ENCODE results near the gene FKBP2. TPM values are rescaled to one million over a fixed set of nuclear protein-coding genes. Genes with fewer than 3 reads are reported as not detected.

Gene FKBP2
- 27.8 and 73.4 TPM in 2 replicates for total RNA-seq (2014; rRNA removed; shearing (Covaris generic); ENCODE audit: low replicate concordance)

DNA sequence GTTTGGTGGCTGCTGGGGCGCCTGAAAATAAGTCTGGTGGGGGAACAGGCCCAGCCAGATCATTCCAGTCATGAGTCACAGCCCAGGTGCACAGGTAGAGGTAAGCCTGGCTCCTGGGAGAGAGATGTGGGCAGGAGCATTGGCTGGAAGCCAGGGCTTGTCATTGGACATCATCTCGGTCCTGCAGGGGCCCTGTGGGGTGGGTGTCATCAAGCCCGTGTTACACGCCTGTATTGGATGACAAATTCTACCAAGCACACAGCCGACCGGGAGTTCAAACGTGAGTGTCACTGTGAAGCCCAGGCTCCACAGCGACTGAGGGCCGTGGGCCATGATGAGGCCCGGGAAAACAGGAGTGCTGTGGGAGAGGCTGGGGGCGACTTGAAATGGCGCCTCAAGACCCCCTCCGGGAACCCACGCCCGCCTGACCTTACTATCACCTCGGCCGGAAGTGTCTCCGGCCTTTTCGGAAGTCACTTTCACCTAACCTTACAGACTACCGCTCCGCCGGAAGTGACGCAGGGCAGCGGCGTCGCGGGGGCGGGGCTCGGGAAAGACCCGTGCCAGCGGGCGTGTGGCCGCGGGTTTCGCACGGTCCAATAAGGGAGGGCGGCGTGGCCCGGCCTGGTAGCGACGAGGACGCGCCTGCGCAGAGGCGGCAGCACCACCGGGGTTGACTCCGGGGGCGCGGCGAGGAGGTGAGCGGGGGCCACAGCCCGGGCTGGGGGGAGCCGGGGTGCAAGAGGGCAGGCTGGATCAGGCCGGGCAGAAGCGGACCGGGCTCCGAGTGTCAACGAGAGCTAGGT lies at the start of gene FKBP2:
TSS of gene FKBP2 (plus strand) at position 661 of the 806 bp plus-strand sequence. CDS start 1,293 bp downstream, outside the sequence.
- Histone ChIP-seq H3K27me3 (ENCODE audit: low read length) (no peaks in the 10 kb centered on the region), H3K4me2 (ENCODE audit: low read depth, low read length, poor library complexity, severe bottlenecking) (peak within 1 kb of the TSS; percentile 80), H3K4me1 (ENCODE audit: low read length) (peaks cover 57% of the 10 kb centered on the region), H4K20me1 (ENCODE audit: insufficient read depth, low read depth, low read length) (peaks cover 6% of the 10 kb centered on the region; the same call in 1 of the 2 replicates), H3K27ac (ENCODE audit: low read length) (peak within 1 kb of the TSS; percentile 84), H3K9me2 (replicated peaks; ENCODE audit: insufficient read depth, low read length) (no peaks in the 10 kb centered on the region), H3K9ac (ENCODE audit: low read length) (peak within 1 kb of the TSS; percentile 93), H3K4me3 (ENCODE audit: low read length) (peak within 1 kb of the TSS; percentile 85), H3K36me3 (ENCODE audit: insufficient read depth, low read length) (peaks cover 10% of the 10 kb centered on the region; the same call in 1 of the 2 replicates), H3K79me2 (ENCODE audit: low read length) (peaks cover 29% of the 10 kb centered on the region), H2AFZ (ENCODE audit: low read length) (no peak within 1 kb of the TSS), H3K9me3 (ENCODE audit: low read length) (no peaks in the 10 kb centered on the region)
- peak; percentile 99 for DNase-seq

DNA sequence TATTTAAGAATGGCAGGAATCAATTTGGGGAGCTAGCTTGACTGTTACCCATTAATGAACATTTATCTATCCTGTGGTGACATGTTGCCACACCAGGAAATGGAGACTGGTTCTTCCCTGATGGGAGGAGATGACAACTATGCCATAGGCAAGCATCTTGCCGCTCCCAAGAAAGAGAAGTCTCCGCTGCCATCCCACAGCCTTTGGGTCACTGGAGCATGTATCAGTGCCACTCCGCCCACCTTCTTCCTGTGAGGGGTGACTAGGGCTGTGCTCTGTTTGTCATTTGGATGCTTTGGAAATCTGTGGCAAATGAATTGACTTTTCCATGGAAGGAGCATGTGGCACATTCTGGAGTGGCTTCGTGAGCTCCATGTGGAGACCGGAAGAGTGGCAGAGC lies 48.5 kb upstream of the FKBP2 start:
- H3K36me3 ChIP-seq (ENCODE audit: insufficient read depth, low read length), result peaks cover 59% of the 10 kb centered on the region
- H3K9ac ChIP-seq (ENCODE audit: low read length), result no peak overlapping the region

DNA sequence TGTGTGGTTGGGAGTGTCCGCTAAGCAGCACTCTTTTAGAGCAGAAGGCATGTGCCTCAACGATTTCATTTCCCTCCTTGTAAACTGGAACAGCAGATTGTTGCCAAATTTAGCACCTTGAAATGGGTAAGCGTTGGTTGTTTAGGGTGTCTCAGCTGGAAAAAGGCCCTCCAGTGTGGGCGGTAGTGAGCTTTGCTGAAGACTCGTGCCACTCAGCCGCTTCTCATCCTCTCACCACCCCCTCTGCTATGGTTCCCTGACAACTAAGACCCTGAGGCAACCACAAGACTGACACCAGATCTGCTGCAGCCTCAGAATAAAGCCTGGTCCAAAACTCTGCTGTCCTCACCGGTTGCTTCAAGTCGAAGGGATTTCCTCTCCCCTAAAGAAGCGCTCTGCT lies 44.3 kb upstream of the FKBP2 start:
- peaks cover 66% of the 10 kb centered on the region for H3K36me3 ChIP-seq (ENCODE audit: insufficient read depth, low read length)

More for the DNA sequence above, 48.5 kb upstream of the FKBP2 start:
- no peaks in the 10 kb centered on the region for H3K9me3 ChIP-seq (ENCODE audit: low read length)
- peaks cover 39% of the 10 kb centered on the region for H3K79me2 ChIP-seq (ENCODE audit: low read length)
- DNase-seq, result no peak
- H3K9me2 ChIP-seq (replicated peaks; ENCODE audit: insufficient read depth, low read length), result no peaks in the 10 kb centered on the region
- H4K20me1 ChIP-seq (ENCODE audit: insufficient read depth, low read depth, low read length), result peaks cover 43% of the 10 kb centered on the region
- no peak overlapping the region for H3K4me2 ChIP-seq (ENCODE audit: low read depth, low read length, poor library complexity, severe bottlenecking)
- no peak overlapping the region for H3K27ac ChIP-seq (ENCODE audit: low read length)
- H3K4me1 ChIP-seq (ENCODE audit: low read length), result no peaks in the 10 kb centered on the region
- no peak overlapping the region for H3K4me3 ChIP-seq (ENCODE audit: low read length)
- H3K27me3 ChIP-seq (ENCODE audit: low read length), result no peaks in the 10 kb centered on the region
- H2AFZ ChIP-seq (ENCODE audit: low read length), result no peak overlapping the region

DNA sequence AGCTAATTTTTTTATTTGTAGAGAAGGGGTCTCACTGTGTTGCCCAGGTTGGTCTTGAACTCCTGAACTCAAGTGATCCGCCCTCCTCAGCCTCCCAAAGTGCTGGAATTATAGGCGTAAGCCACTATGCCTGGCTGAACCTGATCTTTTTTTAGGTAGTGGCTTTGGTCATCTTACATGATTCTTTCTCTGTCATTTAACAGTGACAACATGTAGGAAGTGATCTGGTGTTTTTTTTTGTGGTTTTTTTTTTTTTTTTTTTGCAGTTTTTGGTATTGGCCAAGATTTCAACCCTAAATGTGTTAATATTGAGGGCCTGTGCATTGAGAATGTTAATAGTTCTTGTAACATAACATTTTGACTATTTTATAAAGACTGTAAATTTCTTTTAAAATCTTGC lies 42.4 kb upstream of the FKBP2 start:
- no peak overlapping the region for H3K9ac ChIP-seq (ENCODE audit: low read length)
- peaks cover 64% of the 10 kb centered on the region for H3K36me3 ChIP-seq (ENCODE audit: insufficient read depth, low read length)
- no peak for DNase-seq
- no peak overlapping the region for H3K4me3 ChIP-seq (ENCODE audit: low read length)
- H3K27ac ChIP-seq (ENCODE audit: low read length), result no peak overlapping the region
- no peaks in the 10 kb centered on the region for H3K27me3 ChIP-seq (ENCODE audit: low read length)
- H3K9me2 ChIP-seq (replicated peaks; ENCODE audit: insufficient read depth, low read length), result no peaks in the 10 kb centered on the region
- H4K20me1 ChIP-seq (ENCODE audit: insufficient read depth, low read depth, low read length), result peaks cover 12% of the 10 kb centered on the region; the same call in 1 of the 2 replicates
- no peak overlapping the region for H3K4me2 ChIP-seq (ENCODE audit: low read depth, low read length, poor library complexity, severe bottlenecking)
- peaks cover 13% of the 10 kb centered on the region for H3K4me1 ChIP-seq (ENCODE audit: low read length)
- no peak overlapping the region for H2AFZ ChIP-seq (ENCODE audit: low read length)
- peaks cover 11% of the 10 kb centered on the region for H3K79me2 ChIP-seq (ENCODE audit: low read length)
- no peaks in the 10 kb centered on the region for H3K9me3 ChIP-seq (ENCODE audit: low read length)

More for the DNA sequence above, 44.3 kb upstream of the FKBP2 start:
- Histone ChIP-seq H3K27me3 (ENCODE audit: low read length) (no peaks in the 10 kb centered on the region), H3K9me2 (replicated peaks; ENCODE audit: insufficient read depth, low read length) (no peaks in the 10 kb centered on the region), H3K27ac (ENCODE audit: low read length) (no peak overlapping the region), H3K4me3 (ENCODE audit: low read length) (no peak overlapping the region), H3K9ac (ENCODE audit: low read length) (no peak overlapping the region), H3K4me2 (ENCODE audit: low read depth, low read length, poor library complexity, severe bottlenecking) (no peak overlapping the region), H4K20me1 (ENCODE audit: insufficient read depth, low read depth, low read length) (peaks cover 23% of the 10 kb centered on the region), H3K9me3 (ENCODE audit: low read length) (no peaks in the 10 kb centered on the region), H3K79me2 (ENCODE audit: low read length) (peaks cover 26% of the 10 kb centered on the region), H3K4me1 (ENCODE audit: low read length) (peaks cover 1% of the 10 kb centered on the region; the same call in 1 of the 2 replicates), H2AFZ (ENCODE audit: low read length) (no peak overlapping the region)
- DNase-seq, result no peak

DNA sequence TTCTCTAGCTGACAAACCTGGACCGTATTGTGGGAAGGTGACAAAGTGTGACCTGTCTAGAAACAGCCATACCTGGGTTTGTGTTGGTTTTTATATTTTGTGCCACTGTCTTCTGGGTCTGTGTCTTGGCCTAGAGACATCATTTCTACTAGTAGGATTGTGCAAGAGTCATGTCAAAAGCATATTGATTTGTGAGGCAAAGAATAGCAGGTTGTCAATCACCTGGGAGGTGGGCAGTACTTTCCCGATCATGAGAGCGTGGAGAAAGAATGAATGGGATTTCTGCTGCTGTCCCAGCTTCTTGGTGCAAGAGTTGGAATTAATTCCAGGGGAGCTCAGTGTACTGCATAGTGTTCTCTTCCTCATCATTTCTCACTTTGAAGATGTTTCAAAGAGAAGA lies 39.4 kb upstream of the FKBP2 start:
- Histone ChIP-seq H4K20me1 (ENCODE audit: insufficient read depth, low read depth, low read length) (peaks cover 5% of the 10 kb centered on the region; the same call in 1 of the 2 replicates), H3K9ac (ENCODE audit: low read length) (no peak overlapping the region), H3K27ac (ENCODE audit: low read length) (no peak overlapping the region), H3K9me2 (replicated peaks; ENCODE audit: insufficient read depth, low read length) (no peaks in the 10 kb centered on the region), H3K36me3 (ENCODE audit: insufficient read depth, low read length) (peaks cover 46% of the 10 kb centered on the region; the same call in 1 of the 2 replicates), H3K4me2 (ENCODE audit: low read depth, low read length, poor library complexity, severe bottlenecking) (no peak overlapping the region), H3K27me3 (ENCODE audit: low read length) (no peaks in the 10 kb centered on the region), H3K4me3 (ENCODE audit: low read length) (no peak overlapping the region), H3K9me3 (ENCODE audit: low read length) (no peaks in the 10 kb centered on the region), H2AFZ (ENCODE audit: low read length) (no peak overlapping the region), H3K4me1 (ENCODE audit: low read length) (peaks cover 44% of the 10 kb centered on the region), H3K79me2 (ENCODE audit: low read length) (peaks cover 10% of the 10 kb centered on the region)
- no peak for DNase-seq

DNA sequence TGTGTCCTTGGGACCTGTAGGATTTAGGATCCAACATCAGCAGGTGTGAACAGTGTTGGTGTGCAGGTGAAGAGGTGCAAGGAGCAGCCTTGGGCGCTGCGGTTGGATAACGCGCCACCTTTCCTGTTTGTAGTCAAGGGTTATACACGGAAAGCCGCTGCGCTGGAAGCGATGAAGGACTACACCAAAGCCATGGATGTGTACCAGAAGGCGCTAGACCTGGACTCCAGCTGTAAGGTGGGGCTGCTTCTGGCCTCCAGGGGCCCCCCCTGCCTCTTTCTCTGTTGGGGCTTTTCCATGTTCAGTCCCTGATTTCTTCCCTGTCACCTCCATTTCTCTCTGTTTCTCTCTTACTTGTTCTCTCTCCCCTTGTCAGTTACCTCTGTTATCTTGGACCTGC lies 37.9 kb upstream of the FKBP2 start:
- Histone ChIP-seq H2AFZ (ENCODE audit: low read length) (no peak overlapping the region), H3K4me3 (ENCODE audit: low read length) (no peak overlapping the region), H3K9ac (ENCODE audit: low read length) (no peak overlapping the region), H3K27me3 (ENCODE audit: low read length) (no peaks in the 10 kb centered on the region), H3K27ac (ENCODE audit: low read length) (no peak overlapping the region), H4K20me1 (ENCODE audit: insufficient read depth, low read depth, low read length) (peaks cover 5% of the 10 kb centered on the region; the same call in 1 of the 2 replicates), H3K9me2 (replicated peaks; ENCODE audit: insufficient read depth, low read length) (no peaks in the 10 kb centered on the region), H3K36me3 (ENCODE audit: insufficient read depth, low read length) (peaks cover 32% of the 10 kb centered on the region; the same call in 1 of the 2 replicates), H3K4me1 (ENCODE audit: low read length) (peaks cover 58% of the 10 kb centered on the region), H3K4me2 (ENCODE audit: low read depth, low read length, poor library complexity, severe bottlenecking) (no peak overlapping the region), H3K9me3 (ENCODE audit: low read length) (no peaks in the 10 kb centered on the region), H3K79me2 (ENCODE audit: low read length) (peaks cover 14% of the 10 kb centered on the region; the same call in 1 of the 2 replicates)
- DNase-seq, result no peak

DNA sequence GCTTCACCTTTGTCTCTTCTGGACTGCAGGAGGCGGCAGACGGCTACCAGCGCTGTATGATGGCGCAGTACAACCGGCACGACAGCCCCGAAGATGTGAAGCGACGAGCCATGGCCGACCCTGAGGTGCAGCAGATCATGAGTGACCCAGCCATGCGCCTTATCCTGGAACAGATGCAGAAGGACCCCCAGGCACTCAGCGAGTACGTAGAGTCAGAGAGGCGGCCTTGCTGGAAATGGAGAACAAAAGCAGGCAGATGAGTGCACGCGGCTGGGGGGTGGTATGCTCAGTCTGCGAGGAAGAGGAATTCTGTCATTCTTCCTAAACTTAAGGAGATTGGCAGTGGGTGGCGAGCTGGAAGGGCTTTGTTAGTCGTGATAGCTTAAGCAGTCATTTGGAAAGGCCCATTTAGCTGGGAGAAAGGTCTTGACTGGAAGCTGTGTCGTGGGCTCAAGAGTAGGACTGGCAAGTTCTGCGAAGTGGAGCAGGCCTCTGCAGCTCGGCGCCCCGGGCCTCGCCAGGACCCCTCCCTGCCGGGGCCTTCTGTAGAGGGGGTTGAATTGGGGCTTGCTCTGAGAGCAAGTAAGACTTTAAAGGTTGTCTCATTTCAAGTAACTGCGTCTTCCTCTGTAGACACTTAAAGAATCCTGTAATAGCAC lies 37.3 kb upstream of the FKBP2 start:
- peaks cover 5% of the 10 kb centered on the region; the same call in 1 of the 2 replicates for H4K20me1 ChIP-seq (ENCODE audit: insufficient read depth, low read depth, low read length)
- peaks cover 33% of the 10 kb centered on the region; the same call in 1 of the 2 replicates for H3K36me3 ChIP-seq (ENCODE audit: insufficient read depth, low read length)
- no peak overlapping the region for H2AFZ ChIP-seq (ENCODE audit: low read length)
- H3K9me3 ChIP-seq (ENCODE audit: low read length), result no peaks in the 10 kb centered on the region
- H3K27me3 ChIP-seq (ENCODE audit: low read length), result no peaks in the 10 kb centered on the region
- H3K9me2 ChIP-seq (replicated peaks; ENCODE audit: insufficient read depth, low read length), result no peaks in the 10 kb centered on the region
- H3K9ac ChIP-seq (ENCODE audit: low read length), result no peak overlapping the region
- peaks cover 18% of the 10 kb centered on the region; the same call in 1 of the 2 replicates for H3K79me2 ChIP-seq (ENCODE audit: low read length)
- H3K4me2 ChIP-seq (ENCODE audit: low read depth, low read length, poor library complexity, severe bottlenecking), result no peak overlapping the region
- H3K4me1 ChIP-seq (ENCODE audit: low read length), result peaks cover 64% of the 10 kb centered on the region
- no peak overlapping the region for H3K4me3 ChIP-seq (ENCODE audit: low read length)
- no peak for DNase-seq
- no peak overlapping the region for H3K27ac ChIP-seq (ENCODE audit: low read length)

DNA sequence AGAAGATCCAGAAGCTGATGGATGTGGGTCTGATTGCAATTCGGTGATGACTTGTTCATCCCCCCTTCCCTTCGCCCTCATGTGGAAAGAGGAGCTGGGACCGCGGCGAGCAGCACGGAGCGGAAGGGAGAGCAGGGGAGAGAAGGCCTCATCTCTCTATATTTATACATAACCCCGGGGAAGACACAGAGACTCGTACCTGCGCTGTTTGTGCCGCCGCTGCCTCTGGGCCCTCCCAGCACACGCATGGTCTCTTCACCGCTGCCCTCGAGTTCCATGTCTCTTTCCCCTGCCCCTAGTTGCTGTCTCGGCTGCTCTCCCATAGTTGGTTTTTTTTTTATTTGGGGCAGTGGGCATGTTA lies 36.8 kb upstream of the FKBP2 start:
- peaks cover 36% of the 10 kb centered on the region; the same call in 1 of the 2 replicates for H3K36me3 ChIP-seq (ENCODE audit: insufficient read depth, low read length)

More for the DNA sequence above, 36.8 kb upstream of the FKBP2 start:
- Histone ChIP-seq H3K27ac (ENCODE audit: low read length) (peak overlapping the region; percentile 92; the same call in 1 of the 2 replicates), H3K4me2 (ENCODE audit: low read depth, low read length, poor library complexity, severe bottlenecking) (peak overlapping the region; percentile 90), H3K79me2 (ENCODE audit: low read length) (peaks cover 18% of the 10 kb centered on the region; the same call in 1 of the 2 replicates), H3K9ac (ENCODE audit: low read length) (no peak overlapping the region), H4K20me1 (ENCODE audit: insufficient read depth, low read depth, low read length) (peaks cover 5% of the 10 kb centered on the region; the same call in 1 of the 2 replicates), H3K9me2 (replicated peaks; ENCODE audit: insufficient read depth, low read length) (no peaks in the 10 kb centered on the region), H3K4me3 (ENCODE audit: low read length) (no peak overlapping the region), H2AFZ (ENCODE audit: low read length) (no peak overlapping the region), H3K4me1 (ENCODE audit: low read length) (peaks cover 66% of the 10 kb centered on the region), H3K9me3 (ENCODE audit: low read length) (no peaks in the 10 kb centered on the region), H3K27me3 (ENCODE audit: low read length) (no peaks in the 10 kb centered on the region)
- no peak for DNase-seq

Data from Karpas-422 (cell line).